Measurements from ENCODE around the gene RBM20. TPM values are rescaled to one million over a fixed set of nuclear protein-coding genes. Genes with fewer than 3 reads are reported as not detected.

RBM20 gene
- polyA plus RNA-seq, 2 of the 4 experiments (the other 2 are of a cell fraction), result 1.5 to 1.8 TPM

GRCh38 chr10:110834629-110835301, 190.6 kb downstream of the RBM20 start:
- Histone ChIP-seq H3K4me2 (no peak overlapping the region), H3K4me3 (no peak overlapping the region), H3K9me3 (no peaks in the 10 kb centered on the region), H3K27ac (no peak overlapping the region), H3K4me1 (no peaks in the 10 kb centered on the region; the same call in 2 of the 3 replicates)
- CTCF ChIA-PET, result interaction anchor here (1.0 to 1.1 kb wide), 2 partner anchors 34 to 53 kb away, joined by 3 read pairs; no protein-coding TSS in a partner anchor
- TF ChIP-seq MYC (IDR thresholded peaks at IDR 0.05; ENCODE audit: borderline replicate concordance, low read length), result no peak
- TF ChIP-seq RARB (CRISPR knock-in tag; IDR thresholded peaks at IDR 0.05), result no peak
- no peak for TF ChIP-seq SMC3 (IDR thresholded peaks at IDR 0.05)
- no peak for TF ChIP-seq HDAC2 (IDR thresholded peaks at IDR 0.05)
- no peak for TF ChIP-seq MAFK (IDR thresholded peaks at IDR 0.05; ENCODE audit: partially characterized antibody)
- no peak for TF ChIP-seq CBX8 (IDR thresholded peaks at IDR 0.05)
- no peak for TF ChIP-seq KDM5A (IDR thresholded peaks at IDR 0.05)
- TF ChIP-seq HOXA7 (CRISPR knock-in tag; IDR thresholded peaks at IDR 0.05), result no peak
- TF ChIP-seq KDM1A (IDR thresholded peaks at IDR 0.05; ENCODE audit: low read depth), result no peak
- no peak for TF ChIP-seq NPAS2 (CRISPR knock-in tag; IDR thresholded peaks at IDR 0.05; ENCODE audit: borderline replicate concordance)
- TF ChIP-seq BCL3 (IDR thresholded peaks at IDR 0.05), result no peak
- no peak for TF ChIP-seq RFX5 (IDR thresholded peaks at IDR 0.05)
- no peak for TF ChIP-seq ZFP36 (IDR thresholded peaks at IDR 0.05; ENCODE audit: borderline replicate concordance, partially characterized antibody)
- TF ChIP-seq TFCP2L1 (CRISPR knock-in tag; IDR thresholded peaks at IDR 0.05), result no peak
- no peak for TF ChIP-seq NFE2L2 (conservative IDR thresholded peaks at IDR 0.05; ENCODE audit: low read length)
- TF ChIP-seq RNF2 (IDR thresholded peaks at IDR 0.05; ENCODE audit: borderline replicate concordance, low read depth), result no peak
- TF ChIP-seq GATA3 (IDR thresholded peaks at IDR 0.05; ENCODE audit: borderline replicate concordance), result no peak
- TF ChIP-seq FOSB (CRISPR knock-in tag; IDR thresholded peaks at IDR 0.05), result no peak
- no peak for TF ChIP-seq HEYL (CRISPR knock-in tag; IDR thresholded peaks at IDR 0.05)
- no peak for TF ChIP-seq RAD21 (conservative IDR thresholded peaks at IDR 0.05 in 1 of 2, IDR thresholded peaks at IDR 0.05 in 1 of 2)
- WGBS (ENCODE audit: missing lambda C conversion rate), result 81% methylated on average over 6 of the region's 6 CpGs
- ATAC-seq (no peak), FAIRE-seq (no peak), DNase-seq (ENCODE audit: low read depth in 1 of 2, low spot score in 1 of 2) (no peak)
- POLR2A ChIA-PET, result interaction anchor here (0.6 kb wide), 1 partner anchor 14 kb away, joined by 3 read pairs; no protein-coding TSS in a partner anchor

- Histone ChIP-seq H3K27ac (no peak overlapping the region), H3K9me3 (no peaks in the 10 kb centered on the region), H3K4me3 (no peak overlapping the region), H3K4me1 (peaks cover 7% of the 10 kb centered on the region; the same call in 2 of the 3 replicates), H3K4me2 (no peak overlapping the region)
- ChIA-PET POLR2A (no interaction called here), CTCF (interaction anchor here (1.0 to 1.1 kb wide), 2 partner anchors 10 to 35 kb away, joined by 3 read pairs; no protein-coding TSS in a partner anchor)
- TF ChIP-seq MAFK (IDR thresholded peaks at IDR 0.05; ENCODE audit: partially characterized antibody) (no peak), PHF8 (IDR thresholded peaks at IDR 0.05; ENCODE audit: borderline replicate concordance, low read depth) (no peak), KDM5A (IDR thresholded peaks at IDR 0.05) (no peak), E2F6 (IDR thresholded peaks at IDR 0.05; ENCODE audit: borderline replicate concordance, low read depth) (no peak), ZNF302 (CRISPR knock-in tag; IDR thresholded peaks at IDR 0.05) (no peak), EHF (CRISPR knock-in tag; IDR thresholded peaks at IDR 0.05) (no peak), TFCP2L1 (CRISPR knock-in tag; IDR thresholded peaks at IDR 0.05) (no peak), JUN (IDR thresholded peaks at IDR 0.05) (no peak), ZC3H11A (IDR thresholded peaks at IDR 0.05) (no peak), RARB (CRISPR knock-in tag; IDR thresholded peaks at IDR 0.05) (no peak), EHMT2 (IDR thresholded peaks at IDR 0.05; ENCODE audit: low read depth) (no peak), PBX3 (IDR thresholded peaks at IDR 0.05) (no peak), CTCF (IDR thresholded peaks at IDR 0.05) (no peak), ELK1 (IDR thresholded peaks at IDR 0.05; ENCODE audit: low read depth, low read length) (no peak), JUNB (IDR thresholded peaks at IDR 0.05) (no peak), CBX2 (IDR thresholded peaks at IDR 0.05; ENCODE audit: borderline replicate concordance, low read depth) (no peak), MAX (IDR thresholded peaks at IDR 0.05) (no peak)
- WGBS (ENCODE audit: missing lambda C conversion rate), result 70% methylated on average over 7 of the region's 7 CpGs
- FAIRE-seq (no peak), ATAC-seq (no peak), DNase-seq (ENCODE audit: low read depth in 1 of 2, low spot score in 1 of 2) (no peak)
Measured at GRCh38 chr10:110835841-110836240, 191.7 kb downstream of the RBM20 start.

Data from A549 (cell line).